Large intestine (tissue), 3 donors: Measurements from ENCODE around the gene WT1. TPM values are rescaled to one million over a fixed set of nuclear protein-coding genes. Genes with fewer than 3 reads are reported as not detected.

Experiments used
- DNase-seq, 2 donors: peaks; one replicate each; pipeline versions ENCODE4 v3.0.0 to v3.0.0-alpha.2; 2013
- H3K27ac ChIP-seq: one replicate; pipeline ENCODE4 v1.5.1; 2013; ENCODE audit warnings: low read length
- H3K27me3 ChIP-seq: 2 replicates; pipeline ENCODE4 v1.6.1; 2013; ENCODE audit warnings: low read length; ENCODE audit not compliant: control insufficient read depth, insufficient read depth
- H3K36me3 ChIP-seq: 2 replicates; pipeline ENCODE4 v1.6.1; 2013; ENCODE audit warnings: low read length; ENCODE audit not compliant: control insufficient read depth, insufficient read depth
- H3K4me1 ChIP-seq: one replicate; pipeline ENCODE4 v1.6.1; 2013; ENCODE audit warnings: low read length; ENCODE audit not compliant: control insufficient read depth, insufficient read depth
- H3K4me3 ChIP-seq: one replicate; pipeline ENCODE4 v1.5.1; 2013; ENCODE audit warnings: low read length
- H3K9me3 ChIP-seq: one replicate; pipeline ENCODE4 v1.6.1; 2013; ENCODE audit warnings: mild to moderate bottlenecking, low read depth, low read length, moderate library complexity; ENCODE audit not compliant: control insufficient read depth
- WGBS: methylation state at CpG from one replicate; pipeline ENCODE4 v1.1.5; 2013; ENCODE audit warnings: low lambda C conversion rate; ENCODE audit not compliant: insufficient coverage; 5-methylcytosine and 5-hydroxymethylcytosine counted together
- polyA plus RNA-seq: library from polyadenylated mRNA; unstranded; fragments of 120-200 nt; gene quantifications from one replicate; pipeline ENCODE4 v1.2.1, GENCODE V29; 2013

Gene WT1
- polyA plus RNA-seq, 1 donor, result 4.6 TPM

DNA sequence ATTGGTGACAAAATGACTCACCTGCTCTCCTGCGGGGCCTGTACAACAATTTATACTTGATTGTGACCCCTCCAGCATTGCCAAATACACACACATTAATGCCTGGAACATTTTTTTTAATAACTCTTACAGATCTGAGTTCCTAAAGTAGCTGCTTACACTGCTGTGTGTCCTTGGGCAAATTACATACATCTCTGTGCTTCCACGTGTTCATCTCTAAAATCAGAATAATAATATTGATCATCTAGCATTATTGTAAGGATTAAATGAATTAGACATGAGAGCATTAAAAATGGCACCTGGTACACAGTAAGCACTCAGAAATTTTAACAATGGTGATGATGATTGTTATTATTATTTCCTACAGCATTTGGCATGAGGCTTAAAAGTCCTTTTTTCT lies 21.5 kb upstream of the WT1 start:
- no peak overlapping the region for H3K4me3 ChIP-seq
- no peak for DNase-seq
- H3K27ac ChIP-seq, result no peak overlapping the region
- no peaks in the 10 kb centered on the region for H3K9me3 ChIP-seq
- no peaks in the 10 kb centered on the region for H3K36me3 ChIP-seq
- H3K4me1 ChIP-seq, result no peaks in the 10 kb centered on the region
- 100% methylated on average over 1 of the region's 2 CpGs for WGBS
- peaks cover 3% of the 10 kb centered on the region for H3K27me3 ChIP-seq

DNA sequence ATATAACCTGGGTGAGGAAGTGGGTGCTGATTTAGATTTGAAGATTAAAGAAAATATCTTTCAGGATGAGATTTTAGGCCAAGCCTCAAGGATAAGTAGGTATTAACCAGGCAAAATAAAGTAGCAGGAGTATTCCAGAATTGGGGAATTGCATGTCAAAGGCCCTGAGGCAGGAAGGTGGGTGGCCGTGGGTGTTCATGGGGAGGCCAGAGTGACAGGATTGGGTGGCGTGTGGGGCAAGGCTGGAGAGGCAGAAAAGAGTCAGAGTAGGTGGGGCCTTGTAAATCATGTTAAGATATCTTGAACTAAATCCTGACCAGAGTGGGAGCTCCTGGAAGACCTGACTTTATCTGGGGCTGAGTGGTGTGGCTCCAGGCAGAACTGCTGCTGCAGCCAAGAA lies 19.7 kb upstream of the WT1 start:
- no peaks in the 10 kb centered on the region for H3K4me1 ChIP-seq
- peaks cover 10% of the 10 kb centered on the region for H3K27me3 ChIP-seq
- no peaks in the 10 kb centered on the region for H3K36me3 ChIP-seq
- no peaks in the 10 kb centered on the region for H3K9me3 ChIP-seq
- no peak overlapping the region for H3K4me3 ChIP-seq
- WGBS, result no CpG with 5 or more reads among the region's 2 CpGs
- no peak for DNase-seq
- H3K27ac ChIP-seq, result no peak overlapping the region

DNA sequence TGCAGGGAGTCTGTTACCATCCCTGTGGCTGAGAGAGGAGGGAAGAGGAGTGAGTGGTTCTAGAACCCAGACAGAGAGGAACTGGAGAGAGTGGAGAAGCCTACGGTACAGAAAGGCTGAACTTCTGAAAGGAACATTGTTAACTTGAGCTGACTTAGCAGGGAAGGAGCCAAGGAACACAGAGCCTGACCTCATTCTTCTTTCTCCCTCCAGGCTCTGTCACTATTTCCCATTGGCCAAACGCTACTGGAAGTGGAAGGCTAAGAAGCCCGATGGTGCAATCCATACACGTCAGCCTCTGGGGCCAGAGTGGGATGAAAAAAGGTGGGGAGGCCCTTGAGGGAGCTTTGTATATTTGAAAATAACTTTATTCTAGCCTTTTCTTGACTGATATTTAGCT lies 16.5 kb upstream of the WT1 start:
- H3K27ac ChIP-seq, result no peak overlapping the region
- H3K4me3 ChIP-seq, result no peak overlapping the region
- no peaks in the 10 kb centered on the region for H3K36me3 ChIP-seq
- DNase-seq, result no peak
- no peaks in the 10 kb centered on the region for H3K4me1 ChIP-seq
- peaks cover 22% of the 10 kb centered on the region for H3K27me3 ChIP-seq
- 100% methylated on average over 1 of the region's 4 CpGs for WGBS
- no peaks in the 10 kb centered on the region for H3K9me3 ChIP-seq

DNA sequence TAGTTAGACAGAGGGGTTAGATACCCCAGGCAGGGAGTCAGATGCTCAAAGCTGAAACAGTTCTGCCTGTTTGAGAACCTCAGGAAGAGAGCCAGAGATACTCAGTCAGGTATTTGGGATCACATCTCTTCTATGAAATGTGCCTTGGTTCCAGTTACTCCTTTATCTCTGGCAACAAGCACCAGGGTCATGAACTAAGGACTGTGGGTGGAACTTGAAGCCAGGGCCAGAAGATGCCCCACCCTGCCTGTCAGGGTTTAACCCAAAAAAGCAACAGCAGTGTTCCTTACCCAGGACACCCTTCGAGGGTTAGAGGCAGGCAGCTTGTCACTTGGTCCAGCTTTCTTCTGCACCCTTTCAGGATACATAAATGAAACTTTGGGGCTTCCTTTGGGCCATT lies 15.0 kb upstream of the WT1 start:
- H3K27ac ChIP-seq, result no peak overlapping the region
- DNase-seq, result no peak

DNA sequence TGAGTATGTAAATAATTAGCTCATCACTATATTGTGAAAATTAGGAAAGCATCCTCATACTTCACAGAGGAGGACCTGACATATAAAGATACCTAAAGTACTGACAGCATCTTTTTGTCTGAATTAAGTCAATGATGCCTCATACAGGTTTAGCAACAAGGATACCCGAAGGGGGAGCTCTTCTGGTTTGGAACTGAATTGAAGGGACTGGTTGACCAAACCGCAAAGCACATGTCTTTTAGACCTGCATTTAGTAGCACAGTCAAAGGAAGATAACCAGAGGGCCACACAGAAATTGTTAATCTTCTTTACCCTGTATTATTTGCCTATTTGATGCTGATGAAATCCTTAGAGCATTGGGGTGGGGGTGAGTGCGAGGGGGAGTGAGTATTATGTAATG lies 12.9 kb upstream of the WT1 start:
- no CpG with 5 or more reads among the region's 3 CpGs for WGBS
- Histone ChIP-seq H3K4me1 (no peaks in the 10 kb centered on the region), H3K9me3 (no peaks in the 10 kb centered on the region), H3K27ac (no peak overlapping the region), H3K36me3 (no peaks in the 10 kb centered on the region), H3K4me3 (no peak overlapping the region), H3K27me3 (peaks cover 34% of the 10 kb centered on the region)
- no peak for DNase-seq

More for the DNA sequence above, 15.0 kb upstream of the WT1 start:
- Histone ChIP-seq H3K4me1 (no peaks in the 10 kb centered on the region), H3K9me3 (no peaks in the 10 kb centered on the region), H3K4me3 (no peak overlapping the region), H3K36me3 (no peaks in the 10 kb centered on the region), H3K27me3 (peaks cover 27% of the 10 kb centered on the region)
- WGBS, result 100% methylated on average over 1 of the region's 1 CpG

DNA sequence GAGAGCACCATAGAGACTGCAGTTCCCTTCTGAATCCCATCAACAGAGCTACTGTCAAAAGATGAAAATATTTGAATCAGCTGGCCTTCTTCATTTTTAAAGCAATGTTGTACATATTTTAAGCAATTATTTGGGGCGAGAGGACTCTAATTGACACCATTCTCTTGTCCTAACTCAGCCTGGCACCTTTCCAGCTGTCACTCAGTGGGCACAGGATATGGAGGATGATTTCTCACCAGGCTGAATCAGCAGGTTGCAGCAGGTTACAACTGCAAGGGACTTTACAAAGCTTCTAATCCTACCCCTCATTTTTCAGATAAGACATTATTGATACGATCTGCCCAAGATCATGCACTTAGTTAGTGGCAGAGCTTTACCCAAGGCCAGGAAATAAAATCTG lies 11.9 kb upstream of the WT1 start:
- H3K4me1 ChIP-seq, result no peaks in the 10 kb centered on the region
- H3K36me3 ChIP-seq, result no peaks in the 10 kb centered on the region
- no CpG with 5 or more reads among the region's 2 CpGs for WGBS
- H3K27ac ChIP-seq, result no peak overlapping the region
- no peaks in the 10 kb centered on the region for H3K9me3 ChIP-seq
- H3K4me3 ChIP-seq, result no peak overlapping the region
- DNase-seq, result no peak
- peaks cover 44% of the 10 kb centered on the region for H3K27me3 ChIP-seq

DNA sequence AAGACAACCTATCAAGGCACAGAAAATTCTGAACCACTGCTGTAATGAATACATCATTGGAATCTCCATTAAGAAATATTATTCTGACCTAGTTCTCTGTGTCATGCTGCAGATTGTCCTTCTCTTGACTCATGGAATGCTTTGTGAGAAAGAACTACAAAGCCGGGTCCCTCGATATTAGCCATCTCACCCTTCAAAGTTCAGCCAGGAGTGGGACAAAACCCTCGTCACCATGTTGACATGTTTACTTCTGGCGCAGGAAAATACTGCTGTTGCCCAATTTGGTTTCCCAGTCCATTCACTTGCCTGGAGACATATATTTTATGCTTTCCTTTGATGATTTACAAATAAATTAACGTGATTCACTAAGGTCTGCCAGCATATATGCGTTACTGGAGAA lies 10.9 kb upstream of the WT1 start:
- no peak for DNase-seq
- Histone ChIP-seq H3K27ac (no peak overlapping the region), H3K4me3 (no peak overlapping the region), H3K36me3 (no peaks in the 10 kb centered on the region), H3K4me1 (no peaks in the 10 kb centered on the region), H3K27me3 (peaks cover 54% of the 10 kb centered on the region), H3K9me3 (no peaks in the 10 kb centered on the region)
- WGBS, result 57% methylated on average over 1 of the region's 6 CpGs

DNA sequence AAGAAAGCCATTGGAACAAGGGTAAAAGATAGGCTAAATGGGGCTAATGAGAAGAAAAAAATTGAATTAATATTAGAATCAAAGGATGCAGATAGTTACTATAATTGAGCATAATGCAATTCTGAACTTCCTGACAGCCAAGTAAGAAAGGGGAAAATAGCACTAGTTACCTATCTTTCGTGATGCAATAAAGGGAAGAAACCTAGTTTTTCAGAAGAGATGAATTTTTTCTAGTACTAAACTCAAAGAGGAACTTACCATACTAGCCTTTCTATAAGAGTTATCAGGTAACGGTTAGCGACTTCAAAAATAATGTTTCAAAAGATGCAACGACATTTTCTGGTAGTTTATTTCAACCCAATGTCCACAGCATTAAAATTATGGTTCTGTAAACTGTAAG lies 8.8 kb upstream of the WT1 start:
- Histone ChIP-seq H3K4me3 (no peak overlapping the region), H3K27ac (no peak overlapping the region), H3K36me3 (no peaks in the 10 kb centered on the region), H3K9me3 (no peaks in the 10 kb centered on the region), H3K27me3 (peaks cover 61% of the 10 kb centered on the region), H3K4me1 (no peaks in the 10 kb centered on the region)
- no peak for DNase-seq
- WGBS, result no CpG with 5 or more reads among the region's 4 CpGs

DNA sequence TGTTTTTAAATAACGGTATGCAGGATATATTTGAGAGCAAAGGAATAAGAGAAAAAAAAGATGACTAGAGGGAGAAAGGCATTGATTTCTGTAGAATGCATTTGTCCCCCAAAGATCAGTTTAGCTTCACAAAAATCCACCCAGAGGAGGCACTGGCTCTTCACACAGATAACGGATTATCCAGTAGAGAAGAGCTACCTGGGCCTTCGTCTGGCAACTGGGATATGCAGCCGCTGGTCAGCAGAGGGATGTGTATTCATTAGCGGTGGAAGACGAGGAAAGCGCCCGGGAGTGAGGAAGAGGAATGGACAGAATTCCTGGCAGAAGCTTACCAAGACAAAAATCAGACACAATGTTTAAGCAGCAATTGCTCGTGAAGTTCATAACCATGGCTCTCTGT lies 5.6 kb upstream of the WT1 start:
- no peaks in the 10 kb centered on the region for H3K4me1 ChIP-seq
- no peak for DNase-seq
- no peak overlapping the region for H3K27ac ChIP-seq
- H3K27me3 ChIP-seq, result peaks cover 83% of the 10 kb centered on the region
- no peaks in the 10 kb centered on the region for H3K36me3 ChIP-seq
- WGBS, result 20% methylated on average over 1 of the region's 9 CpGs
- H3K4me3 ChIP-seq, result no peak overlapping the region
- peaks cover 6% of the 10 kb centered on the region for H3K9me3 ChIP-seq

DNA sequence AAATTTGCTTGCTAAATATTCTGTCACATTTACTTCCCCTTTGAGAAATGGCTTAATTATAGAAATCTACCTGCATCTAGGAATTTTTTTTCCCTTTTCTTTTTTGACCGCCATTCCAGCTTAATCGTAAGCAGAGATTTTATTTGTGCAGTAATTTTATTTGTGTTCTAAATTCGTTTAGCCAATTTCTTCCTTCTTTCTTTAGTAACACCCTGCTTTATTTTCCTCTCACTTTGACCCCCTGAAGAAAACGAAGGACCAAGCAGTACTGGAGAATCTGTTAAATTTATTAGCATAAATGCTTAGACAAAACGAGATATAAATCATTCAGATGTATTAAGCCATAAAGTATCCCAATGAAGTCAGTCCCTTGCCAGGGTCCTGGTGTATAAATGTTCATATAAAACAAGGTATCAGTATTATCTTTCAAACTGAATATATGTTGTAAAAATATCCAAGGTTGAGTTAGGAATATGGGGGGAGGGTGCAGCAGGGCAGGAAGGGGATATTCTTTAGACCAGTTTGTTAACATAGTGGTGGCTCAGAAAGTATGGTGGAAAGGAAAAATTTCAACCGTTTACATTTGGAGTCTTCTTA lies 5.1 kb upstream of the WT1 start:
- no peak overlapping the region for H3K27ac ChIP-seq
- H3K4me1 ChIP-seq, result no peaks in the 10 kb centered on the region
- no peak for DNase-seq
- peaks cover 88% of the 10 kb centered on the region for H3K27me3 ChIP-seq
- H3K4me3 ChIP-seq, result no peak overlapping the region
- WGBS, result 35% methylated on average over 5 of the region's 6 CpGs
- H3K9me3 ChIP-seq, result peaks cover 6% of the 10 kb centered on the region
- H3K36me3 ChIP-seq, result no peaks in the 10 kb centered on the region

DNA sequence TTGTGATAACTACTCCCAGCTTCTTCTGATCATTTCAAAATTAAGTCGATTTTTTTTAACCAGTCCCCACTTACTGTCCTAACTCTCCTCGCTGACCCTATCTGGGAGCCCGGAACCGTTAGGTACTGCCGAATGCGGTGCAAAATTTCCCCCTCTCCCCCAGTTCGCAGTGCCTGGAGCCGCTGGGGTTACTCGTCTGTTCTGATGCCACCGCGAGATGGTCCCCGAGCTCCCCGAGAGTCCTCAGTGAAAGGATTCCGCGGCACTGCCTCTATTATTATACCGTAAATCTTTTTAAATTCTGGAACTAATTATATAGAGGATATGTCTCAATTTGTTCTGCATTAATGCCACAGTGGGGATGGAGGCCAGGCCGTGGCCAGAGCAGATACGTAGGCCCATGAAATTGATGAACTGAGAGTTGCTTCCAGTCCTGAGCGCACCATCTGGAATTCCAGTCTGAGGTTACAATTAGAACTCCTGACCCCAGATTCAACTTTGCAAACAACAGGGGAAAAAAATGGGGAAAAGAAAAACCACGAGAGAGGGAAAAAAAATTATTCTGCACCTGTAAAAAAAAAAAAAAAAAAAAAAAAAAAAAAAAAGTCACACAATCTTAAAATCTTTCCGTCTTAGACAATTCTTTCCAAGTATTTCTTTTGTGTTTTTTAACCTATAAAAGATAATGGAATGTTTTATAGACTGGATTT lies 4.3 kb upstream of the WT1 start:
- H3K36me3 ChIP-seq, result no peaks in the 10 kb centered on the region
- H3K27ac ChIP-seq, result no peak overlapping the region
- 6% methylated on average over 3 of the region's 21 CpGs for WGBS
- H3K9me3 ChIP-seq, result peaks cover 6% of the 10 kb centered on the region
- H3K4me3 ChIP-seq, result no peak overlapping the region
- no peaks in the 10 kb centered on the region for H3K4me1 ChIP-seq
- no peak for DNase-seq
- peaks cover 87% of the 10 kb centered on the region for H3K27me3 ChIP-seq
